ENCODE measurements around the gene NSF.
"Not testable (repeated sequence)": the region's sequence is repeated elsewhere in the genome, so short reads cannot be mapped to it uniquely, and the experiment has no call there.

NSF gene

DNA sequence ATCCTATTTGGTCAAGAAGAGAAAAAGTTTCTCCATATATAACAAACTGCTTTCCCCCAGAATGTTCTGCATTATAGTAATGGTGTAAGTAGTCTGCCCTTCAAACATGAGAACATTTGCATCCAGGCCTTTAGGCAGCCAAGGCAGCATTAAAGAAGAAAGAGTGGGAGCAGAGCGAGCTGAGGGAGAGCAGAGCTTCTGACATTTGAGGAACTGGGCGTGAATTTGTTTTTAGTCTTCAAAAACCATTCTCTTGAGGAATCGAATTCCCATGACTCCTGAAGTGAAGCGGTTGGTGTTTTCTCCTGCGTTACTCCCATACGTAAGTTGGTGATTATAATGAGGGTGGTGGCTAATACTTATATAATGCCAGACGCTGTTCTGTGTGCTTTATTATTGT lies 58.8 kb downstream of the NSF start:
- H3K4me3 ChIP-seq (ENCODE audit: low read depth in 1 of 2, low read length in 1 of 2); H3K27me3 ChIP-seq; H3K27ac ChIP-seq; H3K36me3 ChIP-seq; H3K9me3 ChIP-seq; H3K4me1 ChIP-seq (ENCODE audit: control insufficient read depth in 1 of 2, insufficient read depth in 1 of 2, low read depth in 1 of 2, low read length in 1 of 2): not testable (repeated sequence)

- H3K27me3 ChIP-seq: not testable (repeated sequence)
Measured at GRCh38 chr17:46652024-46652643, 61.7 kb downstream of the NSF start.

DNA sequence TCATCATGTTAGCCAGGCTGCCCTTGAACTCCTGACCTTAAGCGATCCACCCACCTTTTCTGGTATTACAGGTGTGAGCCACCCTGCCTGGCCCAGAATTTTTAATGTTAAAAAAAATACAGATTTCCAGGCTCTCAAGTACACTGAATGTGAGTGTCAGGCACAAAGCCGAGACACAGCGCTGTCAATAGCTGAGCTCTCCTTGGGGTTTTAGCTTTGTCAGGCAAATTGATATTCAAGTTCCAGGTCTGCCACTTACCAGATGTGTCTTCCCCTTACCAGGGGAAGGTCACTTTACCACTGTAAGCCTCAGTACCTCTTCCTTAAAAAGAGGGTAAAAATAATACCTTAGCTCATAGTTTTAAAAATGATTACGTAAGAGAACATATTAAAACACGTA lies 67.8 kb downstream of the NSF start:
- H3K27me3 ChIP-seq; H3K27ac ChIP-seq; H3K9me3 ChIP-seq; H3K4me1 ChIP-seq (ENCODE audit: control insufficient read depth in 1 of 2, insufficient read depth in 1 of 2, low read depth in 1 of 2, low read length in 1 of 2); H3K36me3 ChIP-seq; H3K4me3 ChIP-seq (ENCODE audit: low read depth in 1 of 2, low read length in 1 of 2): not testable (repeated sequence)

More at GRCh38 chr17:46652024-46652643, 61.7 kb downstream of the NSF start:
- H3K4me3 ChIP-seq (ENCODE audit: low read depth in 1 of 2, low read length in 1 of 2); H3K36me3 ChIP-seq; H3K9me3 ChIP-seq; H3K27ac ChIP-seq; H3K4me1 ChIP-seq (ENCODE audit: control insufficient read depth in 1 of 2, insufficient read depth in 1 of 2, low read depth in 1 of 2, low read length in 1 of 2): not testable (repeated sequence)

- not testable (repeated sequence) for H3K9me3 ChIP-seq; H3K36me3 ChIP-seq; H3K4me1 ChIP-seq (ENCODE audit: control insufficient read depth in 1 of 2, insufficient read depth in 1 of 2, low read depth in 1 of 2, low read length in 1 of 2); H3K4me3 ChIP-seq (ENCODE audit: low read depth in 1 of 2, low read length in 1 of 2); H3K27ac ChIP-seq; H3K27me3 ChIP-seq
Measured at GRCh38 chr17:46659702-46660101, 69.2 kb downstream of the NSF start.

GRCh38 chr17:46663123-46663522 lies 72.7 kb downstream of the NSF start:
- not testable (repeated sequence) for H3K4me1 ChIP-seq (ENCODE audit: control insufficient read depth in 1 of 2, insufficient read depth in 1 of 2, low read depth in 1 of 2, low read length in 1 of 2); H3K27ac ChIP-seq; H3K27me3 ChIP-seq; H3K4me3 ChIP-seq (ENCODE audit: low read depth in 1 of 2, low read length in 1 of 2); H3K9me3 ChIP-seq; H3K36me3 ChIP-seq

GRCh38 chr17:46663552-46663951 lies 73.1 kb downstream of the NSF start:
- not testable (repeated sequence) for H3K4me3 ChIP-seq (ENCODE audit: low read depth in 1 of 2, low read length in 1 of 2); H3K9me3 ChIP-seq; H3K36me3 ChIP-seq; H3K27ac ChIP-seq; H3K27me3 ChIP-seq; H3K4me1 ChIP-seq (ENCODE audit: control insufficient read depth in 1 of 2, insufficient read depth in 1 of 2, low read depth in 1 of 2, low read length in 1 of 2)

DNA sequence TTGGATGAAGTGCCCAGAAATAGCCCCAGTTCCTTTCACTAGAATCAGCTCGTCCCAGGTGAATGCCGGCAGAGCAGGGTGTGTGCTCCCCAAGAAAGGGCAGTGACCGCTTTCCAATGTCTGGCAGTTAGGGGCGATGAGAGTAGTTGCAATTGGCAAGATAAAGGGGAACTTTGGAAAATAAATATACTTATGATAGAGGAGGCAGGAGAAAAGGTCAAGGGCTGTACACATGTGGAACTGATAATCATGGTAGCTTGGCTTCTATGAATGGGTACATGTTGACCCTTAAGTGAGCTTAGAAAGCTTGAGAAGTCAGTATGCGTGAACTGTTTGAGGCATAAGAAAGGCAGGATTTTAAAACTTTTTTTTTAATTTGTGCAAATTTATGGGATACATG lies 75.5 kb downstream of the NSF start:
- not testable (repeated sequence) for H3K4me3 ChIP-seq (ENCODE audit: low read depth in 1 of 2, low read length in 1 of 2)

GRCh38 chr17:46670789-46671188 lies 80.3 kb downstream of the NSF start:
- not testable (repeated sequence) for H3K4me3 ChIP-seq (ENCODE audit: low read depth in 1 of 2, low read length in 1 of 2); H3K9me3 ChIP-seq; H3K4me1 ChIP-seq (ENCODE audit: control insufficient read depth in 1 of 2, insufficient read depth in 1 of 2, low read depth in 1 of 2, low read length in 1 of 2); H3K36me3 ChIP-seq; H3K27ac ChIP-seq; H3K27me3 ChIP-seq

More for the DNA sequence above, 75.5 kb downstream of the NSF start:
- not testable (repeated sequence) for H3K27me3 ChIP-seq; H3K4me1 ChIP-seq (ENCODE audit: control insufficient read depth in 1 of 2, insufficient read depth in 1 of 2, low read depth in 1 of 2, low read length in 1 of 2); H3K27ac ChIP-seq; H3K9me3 ChIP-seq; H3K36me3 ChIP-seq

GRCh38 chr17:46672777-46673176 lies 82.3 kb downstream of the NSF start:
- not testable (repeated sequence) for H3K4me1 ChIP-seq (ENCODE audit: control insufficient read depth in 1 of 2, insufficient read depth in 1 of 2, low read depth in 1 of 2, low read length in 1 of 2); H3K4me3 ChIP-seq (ENCODE audit: low read depth in 1 of 2, low read length in 1 of 2); H3K27ac ChIP-seq; H3K36me3 ChIP-seq; H3K27me3 ChIP-seq; H3K9me3 ChIP-seq

DNA sequence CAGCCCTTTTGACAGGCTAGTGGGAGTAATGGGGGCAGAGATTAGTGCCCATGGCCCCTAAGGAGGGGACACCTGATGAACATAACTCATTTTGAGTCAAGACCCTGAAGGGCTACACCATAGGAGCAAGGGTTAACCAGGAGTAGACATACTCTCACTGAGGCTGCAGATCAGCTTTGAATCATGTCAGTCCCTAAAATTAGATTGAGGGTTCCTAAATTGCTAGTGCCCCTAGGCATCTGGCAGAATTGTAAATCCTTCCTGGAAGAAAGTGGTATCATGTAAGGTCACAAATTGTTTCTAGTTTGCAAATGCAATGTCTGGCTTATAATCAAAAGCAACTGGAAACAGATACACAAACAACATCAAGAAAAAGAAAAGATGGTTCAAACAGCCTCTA lies 87.3 kb downstream of the NSF start:
- H3K36me3 ChIP-seq; H3K4me1 ChIP-seq (ENCODE audit: control insufficient read depth in 1 of 2, insufficient read depth in 1 of 2, low read depth in 1 of 2, low read length in 1 of 2); H3K27ac ChIP-seq; H3K27me3 ChIP-seq; H3K9me3 ChIP-seq; H3K4me3 ChIP-seq (ENCODE audit: low read depth in 1 of 2, low read length in 1 of 2): not testable (repeated sequence)

DNA sequence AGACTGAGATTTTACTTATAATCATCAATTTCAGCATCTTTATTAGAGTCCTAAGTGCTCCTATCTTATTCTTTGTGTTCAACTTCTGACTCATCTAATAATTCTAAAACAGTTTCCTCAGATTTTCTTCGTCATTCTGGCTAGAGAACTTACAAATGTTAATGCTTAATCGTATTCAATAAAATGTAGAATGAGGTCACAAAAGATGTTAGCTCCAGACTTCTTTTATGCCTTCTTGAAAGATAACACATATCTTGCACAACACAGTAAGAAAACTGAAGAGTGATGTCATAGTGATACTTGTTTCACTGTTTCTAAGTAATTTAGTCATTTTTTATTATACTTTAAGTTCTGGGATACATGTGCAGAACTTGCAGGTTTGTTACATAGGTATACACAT lies 93.2 kb downstream of the NSF start:
- not testable (repeated sequence) for H3K4me3 ChIP-seq (ENCODE audit: low read depth in 1 of 2, low read length in 1 of 2); H3K9me3 ChIP-seq; H3K4me1 ChIP-seq (ENCODE audit: control insufficient read depth in 1 of 2, insufficient read depth in 1 of 2, low read depth in 1 of 2, low read length in 1 of 2)

GRCh38 chr17:46685284-46685683 lies 94.8 kb downstream of the NSF start:
- not testable (repeated sequence) for H3K27me3 ChIP-seq; H3K4me1 ChIP-seq (ENCODE audit: control insufficient read depth in 1 of 2, insufficient read depth in 1 of 2, low read depth in 1 of 2, low read length in 1 of 2); H3K27ac ChIP-seq; H3K9me3 ChIP-seq; H3K4me3 ChIP-seq (ENCODE audit: low read depth in 1 of 2, low read length in 1 of 2); H3K36me3 ChIP-seq

More for the DNA sequence above, 93.2 kb downstream of the NSF start:
- H3K27me3 ChIP-seq, H3K36me3 ChIP-seq, H3K27ac ChIP-seq: not testable (repeated sequence)

- not testable (repeated sequence) for H3K36me3 ChIP-seq; H3K27me3 ChIP-seq; H3K4me3 ChIP-seq (ENCODE audit: low read depth in 1 of 2, low read length in 1 of 2); H3K27ac ChIP-seq; H3K9me3 ChIP-seq; H3K4me1 ChIP-seq (ENCODE audit: control insufficient read depth in 1 of 2, insufficient read depth in 1 of 2, low read depth in 1 of 2, low read length in 1 of 2)
Measured at GRCh38 chr17:46692196-46692595, 101.7 kb downstream of the NSF start.

GRCh38 chr17:46693283-46693682 lies 102.8 kb downstream of the NSF start:
- H3K36me3 ChIP-seq; H3K4me1 ChIP-seq (ENCODE audit: control insufficient read depth in 1 of 2, insufficient read depth in 1 of 2, low read depth in 1 of 2, low read length in 1 of 2); H3K4me3 ChIP-seq (ENCODE audit: low read depth in 1 of 2, low read length in 1 of 2); H3K9me3 ChIP-seq; H3K27ac ChIP-seq; H3K27me3 ChIP-seq: not testable (repeated sequence)

- H3K36me3 ChIP-seq; H3K9me3 ChIP-seq; H3K27me3 ChIP-seq; H3K27ac ChIP-seq; H3K4me3 ChIP-seq (ENCODE audit: low read depth in 1 of 2, low read length in 1 of 2); H3K4me1 ChIP-seq (ENCODE audit: control insufficient read depth in 1 of 2, insufficient read depth in 1 of 2, low read depth in 1 of 2, low read length in 1 of 2): not testable (repeated sequence)
Measured at GRCh38 chr17:46696522-46696921, 106.1 kb downstream of the NSF start.
